Mononuclear cell (primary cell): ENCODE data around the gene MRPL21. TPM values are rescaled to one million over a fixed set of nuclear protein-coding genes. Genes with fewer than 3 reads are reported as not detected.
"Not testable (repeated sequence)": the region's sequence is repeated elsewhere in the genome, so short reads cannot be mapped to it uniquely, and the experiment has no call there.

Experiments used
- H3K27me3 ChIP-seq: 2 replicates; pipeline ENCODE4 v1.6.0; 2011; ENCODE audit warnings: low read length, control low read depth; ENCODE audit not compliant: insufficient read depth
- H3K4me1 ChIP-seq: 2 replicates; pipeline ENCODE4 v1.5.1; 2011; ENCODE audit warnings: mild to moderate bottlenecking, low read length, control low read depth; ENCODE audit not compliant: insufficient read depth
- H3K4me3 ChIP-seq: 2 replicates; pipeline ENCODE4 v1.5.1; 2011; ENCODE audit warnings: mild to moderate bottlenecking, low read length, moderate library complexity
- H3K9me3 ChIP-seq: 2 replicates; pipeline ENCODE4 v1.5.1; 2011; ENCODE audit warnings: low read depth, mild to moderate bottlenecking, control low read depth, low read length
- total RNA-seq: library from RNA; depleted of rRNA; stranded (reverse); fragments of >200 nt; gene quantifications from one replicate; pipeline ENCODE4 v1.2.3, GENCODE V29; 2012

The MRPL21 gene
- total RNA-seq, 1 donor: 20.4 TPM

- Histone ChIP-seq H3K4me1 (no peaks in the 10 kb centered on the region), H3K4me3 (no peak overlapping the region), H3K27me3 (no peaks in the 10 kb centered on the region), H3K9me3 (no peaks in the 10 kb centered on the region)
Observed at GRCh38 chr11:68878022-68878421, 25.6 kb downstream of the MRPL21 start.

GRCh38 chr11:68872216-68873003 lies 31.2 kb downstream of the MRPL21 start:
- H3K9me3 ChIP-seq: no peaks in the 10 kb centered on the region
- no peak overlapping the region for H3K4me3 ChIP-seq
- peaks cover 15% of the 10 kb centered on the region for H3K4me1 ChIP-seq
- H3K27me3 ChIP-seq: no peaks in the 10 kb centered on the region

- H3K4me3 ChIP-seq: peak overlapping the region; percentile 23
- peaks cover 15% of the 10 kb centered on the region for H3K4me1 ChIP-seq
- H3K27me3 ChIP-seq: no peaks in the 10 kb centered on the region
- no peaks in the 10 kb centered on the region for H3K9me3 ChIP-seq
Observed at GRCh38 chr11:68870470-68870869, 33.2 kb downstream of the MRPL21 start.

GRCh38 chr11:68868221-68868835 lies 35.3 kb downstream of the MRPL21 start:
- no peaks in the 10 kb centered on the region for H3K27me3 ChIP-seq
- peaks cover 15% of the 10 kb centered on the region for H3K4me1 ChIP-seq
- no peak overlapping the region for H3K4me3 ChIP-seq
- no peaks in the 10 kb centered on the region for H3K9me3 ChIP-seq

- H3K4me1 ChIP-seq: peaks cover 15% of the 10 kb centered on the region
- H3K27me3 ChIP-seq: no peaks in the 10 kb centered on the region
- no peaks in the 10 kb centered on the region for H3K9me3 ChIP-seq
- no peak overlapping the region for H3K4me3 ChIP-seq
Observed at GRCh38 chr11:68867066-68867465, 36.6 kb downstream of the MRPL21 start.

- Histone ChIP-seq H3K4me3 (no peak overlapping the region), H3K9me3 (no peaks in the 10 kb centered on the region), H3K27me3 (no peaks in the 10 kb centered on the region), H3K4me1 (peaks cover 11% of the 10 kb centered on the region)
Observed at GRCh38 chr11:68865241-68865640, 38.4 kb downstream of the MRPL21 start.

- H3K27me3 ChIP-seq: no peaks in the 10 kb centered on the region
- no peaks in the 10 kb centered on the region for H3K4me1 ChIP-seq
- H3K9me3 ChIP-seq: no peaks in the 10 kb centered on the region
- no peak overlapping the region for H3K4me3 ChIP-seq
Observed at GRCh38 chr11:68863553-68864265, 39.9 kb downstream of the MRPL21 start.

GRCh38 chr11:68862421-68862820 lies 41.2 kb downstream of the MRPL21 start:
- no peaks in the 10 kb centered on the region for H3K9me3 ChIP-seq
- H3K27me3 ChIP-seq: no peaks in the 10 kb centered on the region

GRCh38 chr11:68859123-68859522 lies 44.5 kb downstream of the MRPL21 start:
- H3K9me3 ChIP-seq: no peaks in the 10 kb centered on the region
- H3K4me3 ChIP-seq: no peak overlapping the region
- H3K4me1 ChIP-seq: peaks cover 18% of the 10 kb centered on the region
- H3K27me3 ChIP-seq: peaks cover 6% of the 10 kb centered on the region

More at GRCh38 chr11:68862421-68862820, 41.2 kb downstream of the MRPL21 start:
- Histone ChIP-seq H3K4me1 (no peaks in the 10 kb centered on the region), H3K4me3 (no peak overlapping the region)

GRCh38 chr11:68857037-68857586 lies 46.5 kb downstream of the MRPL21 start:
- Histone ChIP-seq H3K4me1 (peaks cover 19% of the 10 kb centered on the region), H3K27me3 (peaks cover 15% of the 10 kb centered on the region), H3K9me3 (no peaks in the 10 kb centered on the region), H3K4me3 (no peak overlapping the region)

GRCh38 chr11:68856425-68857030 lies 47.1 kb downstream of the MRPL21 start:
- not testable (repeated sequence) for H3K9me3 ChIP-seq, H3K4me3 ChIP-seq
- Histone ChIP-seq H3K27me3 (peaks cover 15% of the 10 kb centered on the region), H3K4me1 (peaks cover 19% of the 10 kb centered on the region)

- Histone ChIP-seq H3K9me3 (no peaks in the 10 kb centered on the region), H3K4me3 (peak overlapping the region; percentile 39), H3K4me1 (peaks cover 19% of the 10 kb centered on the region), H3K27me3 (peaks cover 15% of the 10 kb centered on the region)
Observed at GRCh38 chr11:68855205-68855981, 48.2 kb downstream of the MRPL21 start.

GRCh38 chr11:68854273-68854958 lies 49.2 kb downstream of the MRPL21 start:
- peaks cover 15% of the 10 kb centered on the region for H3K27me3 ChIP-seq
- H3K4me1 ChIP-seq: peaks cover 19% of the 10 kb centered on the region
- H3K4me3 ChIP-seq: peak overlapping the region; percentile 39
- H3K9me3 ChIP-seq: no peaks in the 10 kb centered on the region

- Histone ChIP-seq H3K9me3 (no peaks in the 10 kb centered on the region), H3K4me3 (no peak overlapping the region), H3K4me1 (peaks cover 19% of the 10 kb centered on the region), H3K27me3 (peaks cover 15% of the 10 kb centered on the region)
Observed at GRCh38 chr11:68852628-68853027, 51.0 kb downstream of the MRPL21 start.
